ENCODE data around the gene SEMA3E. TPM values are rescaled to one million over a fixed set of nuclear protein-coding genes. Genes with fewer than 3 reads are reported as not detected.
A peak's percentile ranks its signal among the peaks of the same experiment; 100 is the strongest.

The SEMA3E gene
- total RNA-seq, 1 experiment from 2014 or later: 2.5 TPM

- ChIA-PET CTCF (interaction anchor here (0.8 to 1.9 kb wide), 6 partner anchors 8 to 183 kb away, joined by 3 to 5 read pairs (median 3); no protein-coding TSS in a partner anchor), POLR2A (interaction anchor here (0.8 to 2.0 kb wide), 3 partner anchors 38 to 206 kb away, joined by 3 to 12 read pairs (median 3); no protein-coding TSS in a partner anchor)
- Mint-ChIP-seq H3K27ac (peak overlapping the region; percentile 75), H3K36me3 (peaks cover 35% of the 10 kb centered on the region), H3K4me3 (peak overlapping the region; percentile 33), H3K27me3 (ENCODE audit: low read depth) (no peaks in the 10 kb centered on the region), H3K9me3 (no peaks in the 10 kb centered on the region), H3K4me1 (peaks cover 54% of the 10 kb centered on the region)
- TF ChIP-seq AR (CRISPR knock-in tag; IDR thresholded peaks at IDR 0.05) (peak; percentile 84; the same call in 1 of the 2 replicates), NFATC4 (CRISPR knock-in tag; IDR thresholded peaks at IDR 0.05) (peak; percentile 25; the same call in 1 of the 2 replicates), ZNF425 (CRISPR knock-in tag; conservative IDR thresholded peaks at IDR 0.05) (peak; percentile 85), ZMAT4 (CRISPR knock-in tag; IDR thresholded peaks at IDR 0.05) (peak; percentile 76; the same call in 1 of the 2 replicates), ATF6 (CRISPR knock-in tag; IDR thresholded peaks at IDR 0.05) (no peak), NFE2L1 (CRISPR knock-in tag; IDR thresholded peaks at IDR 0.05) (no peak), PRRX2 (CRISPR knock-in tag; IDR thresholded peaks at IDR 0.05) (0 out of 2 replicates have a peak, but pooled peaks have one; percentile 26), ZNF532 (CRISPR knock-in tag; IDR thresholded peaks at IDR 0.05; ENCODE audit: borderline replicate concordance) (0 out of 2 replicates have a peak, but pooled peaks have one; percentile 70)
- DNase-seq (ENCODE audit: low spot score) (no peak), ATAC-seq (no peak)
These were observed 181.4 kb downstream of the SEMA3E start for GRCh38 chr7:83467493-83467892.

GRCh38 chr7:83466956-83467355 lies 182.0 kb downstream of the SEMA3E start:
- no peaks in the 10 kb centered on the region for H3K27me3 Mint-ChIP-seq (ENCODE audit: low read depth)
- ATAC-seq (peak; percentile 51), DNase-seq (ENCODE audit: low spot score) (no peak)
- H3K27ac Mint-ChIP-seq: peak overlapping the region; percentile 75
- peaks cover 41% of the 10 kb centered on the region for H3K36me3 Mint-ChIP-seq
- H3K4me1 Mint-ChIP-seq: peaks cover 53% of the 10 kb centered on the region
- POLR2A ChIA-PET: interaction anchor here (0.8 to 2.0 kb wide), 3 partner anchors 38 to 206 kb away, joined by 3 to 12 read pairs (median 3); no protein-coding TSS in a partner anchor
- no peaks in the 10 kb centered on the region for H3K9me3 Mint-ChIP-seq
- peak overlapping the region; percentile 33 for H3K4me3 Mint-ChIP-seq
- CTCF ChIA-PET: interaction anchor here (1.0 to 1.9 kb wide), 4 partner anchors 8 to 183 kb away, joined by 3 to 5 read pairs (median 4); no protein-coding TSS in a partner anchor
- TF ChIP-seq USF2 (CRISPR knock-in tag; IDR thresholded peaks at IDR 0.05) (no peak), ATF3 (CRISPR knock-in tag; conservative IDR thresholded peaks at IDR 0.05) (no peak), ETV6 (CRISPR knock-in tag; IDR thresholded peaks at IDR 0.05) (no peak), FOXK1 (CRISPR knock-in tag; IDR thresholded peaks at IDR 0.05) (no peak), NR3C1 (CRISPR knock-in tag; conservative IDR thresholded peaks at IDR 0.05; ENCODE audit: low read depth) (no peak), MAX (CRISPR knock-in tag; IDR thresholded peaks at IDR 0.05) (no peak), NFATC4 (CRISPR knock-in tag; IDR thresholded peaks at IDR 0.05) (peak; percentile 88), USF1 (CRISPR knock-in tag; IDR thresholded peaks at IDR 0.05) (no peak), E2F1 (CRISPR knock-in tag; IDR thresholded peaks at IDR 0.05) (no peak), FOXJ3 (CRISPR knock-in tag; IDR thresholded peaks at IDR 0.05; ENCODE audit: borderline replicate concordance) (no peak), ZBTB21 (CRISPR knock-in tag; IDR thresholded peaks at IDR 0.05; ENCODE audit: borderline replicate concordance) (0 out of 2 replicates have a peak, but pooled peaks have one; percentile 30)
